H1 (cell line): ENCODE results near the gene ERVFRD-1. TPM values are rescaled to one million over a fixed set of nuclear protein-coding genes. Genes with fewer than 3 reads are reported as not detected.

Experiments used
- FOSL1 ChIP-seq: IDR thresholded peaks from 2 replicates; pipeline ENCODE4 v1.6.1; 2011; ENCODE audit warnings: mild to moderate bottlenecking, low read depth, low read length, moderate library complexity; ENCODE audit not compliant: insufficient read depth
- POU5F1 ChIP-seq: IDR thresholded peaks from 2 replicates; pipeline ENCODE4 v1.6.1; 2011; ENCODE audit warnings: low read depth, mild to moderate bottlenecking, low read length, moderate library complexity
- RBBP5 ChIP-seq: IDR thresholded peaks from 2 replicates; pipeline ENCODE4 v1.7.1; 2012; ENCODE audit warnings: low read depth, mild to moderate bottlenecking, inconsistent platforms, low read length, moderate library complexity, borderline replicate concordance
- SP4 ChIP-seq: IDR thresholded peaks from 2 replicates; pipeline ENCODE4 v1.6.1; 2012; ENCODE audit warnings: low read length, inconsistent platforms
- TAF1 ChIP-seq: IDR thresholded peaks from 2 replicates; pipeline ENCODE4 v1.6.1; 2011; ENCODE audit warnings: mild to moderate bottlenecking, low read depth, low read length
- polyA plus RNA-seq, 7 experiments: library from polyadenylated mRNA; depleted of rRNA in 3 of 7; stranded (reverse) in 5 of 7; unstranded in 2 of 7; fragments of >200 nt in 5 of 7; fragments of 200-250 nt in 2 of 7; gene quantifications; 1 replicate in 5 of 7; 2 replicates in 1 of 7; 4 replicates in 1 of 7; pipeline versions ENCODE4 v1.2.1 to v1.2.3, GENCODE V29; 2011 to 2013; ENCODE audit warnings: missing spikeins in 2 of 7, mixed read lengths in 2 of 7
- total RNA-seq: library from RNA; stranded (reverse); fragmentation: NEBNext Ultra II Directional; extraction: Animal tissue kit (Norgen Biotek cat#: 25700); gene quantifications from 2 replicates; pipeline ENCODE4 v1.2.1, GENCODE V29; 2021
- TF ChIP-seq, protein P1 (sequence below): fragments of 300-600 bp; sonication (generic); IDR thresholded peaks from 2 replicates; pipeline ENCODE4 v1.7.1; 2012; ENCODE audit warnings: low read length, moderate library complexity, mild to moderate bottlenecking, inconsistent platforms; ENCODE audit not compliant: insufficient replicate concordance
- TF ChIP-seq, protein P2 (sequence below): IDR thresholded peaks from 2 replicates; pipeline ENCODE4 v1.6.1; 2011; ENCODE audit warnings: low read depth, mild to moderate bottlenecking, low read length; ENCODE audit not compliant: insufficient read depth
- TF ChIP-seq, protein P3 (sequence below): IDR thresholded peaks from 2 replicates; pipeline ENCODE4 v1.6.1; 2011; ENCODE audit warnings: low read length, improper control_type of control experiment

Gene ERVFRD-1
- total and polyA plus RNA-seq, 2 of the 8 experiments (the other 6 are each of a cell fraction or from before 2014, with no cell fraction given), result not detected

DNA sequence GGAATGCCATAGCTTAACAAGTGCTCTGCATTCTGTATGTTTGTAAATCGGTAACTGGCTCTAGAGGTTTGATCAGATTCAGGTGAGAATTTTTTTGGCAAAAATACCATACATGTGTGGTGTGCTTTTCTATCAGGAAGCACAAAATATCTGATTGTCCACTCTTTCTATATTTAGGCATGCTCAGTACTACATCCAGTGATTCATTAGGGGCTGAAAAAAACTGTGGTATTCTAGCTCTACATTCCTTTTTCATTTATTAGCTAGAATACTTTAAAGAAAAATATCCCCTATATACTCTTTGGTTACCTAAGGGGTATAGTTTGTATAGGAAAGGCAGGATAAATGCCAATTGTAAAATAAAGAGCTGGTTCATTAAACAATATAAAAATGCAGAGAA is 56.8 kb downstream of the ERVFRD-1 start (continued):
- TF ChIP-seq, protein P1, sequence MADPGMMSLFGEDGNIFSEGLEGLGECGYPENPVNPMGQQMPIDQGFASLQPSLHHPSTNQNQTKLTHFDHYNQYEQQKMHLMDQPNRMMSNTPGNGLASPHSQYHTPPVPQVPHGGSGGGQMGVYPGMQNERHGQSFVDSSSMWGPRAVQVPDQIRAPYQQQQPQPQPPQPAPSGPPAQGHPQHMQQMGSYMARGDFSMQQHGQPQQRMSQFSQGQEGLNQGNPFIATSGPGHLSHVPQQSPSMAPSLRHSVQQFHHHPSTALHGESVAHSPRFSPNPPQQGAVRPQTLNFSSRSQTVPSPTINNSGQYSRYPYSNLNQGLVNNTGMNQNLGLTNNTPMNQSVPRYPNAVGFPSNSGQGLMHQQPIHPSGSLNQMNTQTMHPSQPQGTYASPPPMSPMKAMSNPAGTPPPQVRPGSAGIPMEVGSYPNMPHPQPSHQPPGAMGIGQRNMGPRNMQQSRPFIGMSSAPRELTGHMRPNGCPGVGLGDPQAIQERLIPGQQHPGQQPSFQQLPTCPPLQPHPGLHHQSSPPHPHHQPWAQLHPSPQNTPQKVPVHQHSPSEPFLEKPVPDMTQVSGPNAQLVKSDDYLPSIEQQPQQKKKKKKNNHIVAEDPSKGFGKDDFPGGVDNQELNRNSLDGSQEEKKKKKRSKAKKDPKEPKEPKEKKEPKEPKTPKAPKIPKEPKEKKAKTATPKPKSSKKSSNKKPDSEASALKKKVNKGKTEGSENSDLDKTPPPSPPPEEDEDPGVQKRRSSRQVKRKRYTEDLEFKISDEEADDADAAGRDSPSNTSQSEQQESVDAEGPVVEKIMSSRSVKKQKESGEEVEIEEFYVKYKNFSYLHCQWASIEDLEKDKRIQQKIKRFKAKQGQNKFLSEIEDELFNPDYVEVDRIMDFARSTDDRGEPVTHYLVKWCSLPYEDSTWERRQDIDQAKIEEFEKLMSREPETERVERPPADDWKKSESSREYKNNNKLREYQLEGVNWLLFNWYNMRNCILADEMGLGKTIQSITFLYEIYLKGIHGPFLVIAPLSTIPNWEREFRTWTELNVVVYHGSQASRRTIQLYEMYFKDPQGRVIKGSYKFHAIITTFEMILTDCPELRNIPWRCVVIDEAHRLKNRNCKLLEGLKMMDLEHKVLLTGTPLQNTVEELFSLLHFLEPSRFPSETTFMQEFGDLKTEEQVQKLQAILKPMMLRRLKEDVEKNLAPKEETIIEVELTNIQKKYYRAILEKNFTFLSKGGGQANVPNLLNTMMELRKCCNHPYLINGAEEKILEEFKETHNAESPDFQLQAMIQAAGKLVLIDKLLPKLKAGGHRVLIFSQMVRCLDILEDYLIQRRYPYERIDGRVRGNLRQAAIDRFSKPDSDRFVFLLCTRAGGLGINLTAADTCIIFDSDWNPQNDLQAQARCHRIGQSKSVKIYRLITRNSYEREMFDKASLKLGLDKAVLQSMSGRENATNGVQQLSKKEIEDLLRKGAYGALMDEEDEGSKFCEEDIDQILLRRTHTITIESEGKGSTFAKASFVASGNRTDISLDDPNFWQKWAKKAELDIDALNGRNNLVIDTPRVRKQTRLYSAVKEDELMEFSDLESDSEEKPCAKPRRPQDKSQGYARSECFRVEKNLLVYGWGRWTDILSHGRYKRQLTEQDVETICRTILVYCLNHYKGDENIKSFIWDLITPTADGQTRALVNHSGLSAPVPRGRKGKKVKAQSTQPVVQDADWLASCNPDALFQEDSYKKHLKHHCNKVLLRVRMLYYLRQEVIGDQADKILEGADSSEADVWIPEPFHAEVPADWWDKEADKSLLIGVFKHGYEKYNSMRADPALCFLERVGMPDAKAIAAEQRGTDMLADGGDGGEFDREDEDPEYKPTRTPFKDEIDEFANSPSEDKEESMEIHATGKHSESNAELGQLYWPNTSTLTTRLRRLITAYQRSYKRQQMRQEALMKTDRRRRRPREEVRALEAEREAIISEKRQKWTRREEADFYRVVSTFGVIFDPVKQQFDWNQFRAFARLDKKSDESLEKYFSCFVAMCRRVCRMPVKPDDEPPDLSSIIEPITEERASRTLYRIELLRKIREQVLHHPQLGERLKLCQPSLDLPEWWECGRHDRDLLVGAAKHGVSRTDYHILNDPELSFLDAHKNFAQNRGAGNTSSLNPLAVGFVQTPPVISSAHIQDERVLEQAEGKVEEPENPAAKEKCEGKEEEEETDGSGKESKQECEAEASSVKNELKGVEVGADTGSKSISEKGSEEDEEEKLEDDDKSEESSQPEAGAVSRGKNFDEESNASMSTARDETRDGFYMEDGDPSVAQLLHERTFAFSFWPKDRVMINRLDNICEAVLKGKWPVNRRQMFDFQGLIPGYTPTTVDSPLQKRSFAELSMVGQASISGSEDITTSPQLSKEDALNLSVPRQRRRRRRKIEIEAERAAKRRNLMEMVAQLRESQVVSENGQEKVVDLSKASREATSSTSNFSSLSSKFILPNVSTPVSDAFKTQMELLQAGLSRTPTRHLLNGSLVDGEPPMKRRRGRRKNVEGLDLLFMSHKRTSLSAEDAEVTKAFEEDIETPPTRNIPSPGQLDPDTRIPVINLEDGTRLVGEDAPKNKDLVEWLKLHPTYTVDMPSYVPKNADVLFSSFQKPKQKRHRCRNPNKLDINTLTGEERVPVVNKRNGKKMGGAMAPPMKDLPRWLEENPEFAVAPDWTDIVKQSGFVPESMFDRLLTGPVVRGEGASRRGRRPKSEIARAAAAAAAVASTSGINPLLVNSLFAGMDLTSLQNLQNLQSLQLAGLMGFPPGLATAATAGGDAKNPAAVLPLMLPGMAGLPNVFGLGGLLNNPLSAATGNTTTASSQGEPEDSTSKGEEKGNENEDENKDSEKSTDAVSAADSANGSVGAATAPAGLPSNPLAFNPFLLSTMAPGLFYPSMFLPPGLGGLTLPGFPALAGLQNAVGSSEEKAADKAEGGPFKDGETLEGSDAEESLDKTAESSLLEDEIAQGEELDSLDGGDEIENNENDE, result no peak
- TF ChIP-seq, protein P2, sequence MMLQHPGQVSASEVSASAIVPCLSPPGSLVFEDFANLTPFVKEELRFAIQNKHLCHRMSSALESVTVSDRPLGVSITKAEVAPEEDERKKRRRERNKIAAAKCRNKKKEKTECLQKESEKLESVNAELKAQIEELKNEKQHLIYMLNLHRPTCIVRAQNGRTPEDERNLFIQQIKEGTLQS, result no peak
- TF ChIP-seq POU5F1 (no peak), TAF1 (no peak), RBBP5 (no peak), FOSL1 (no peak), SP4 (no peak)
- TF ChIP-seq, protein P3, sequence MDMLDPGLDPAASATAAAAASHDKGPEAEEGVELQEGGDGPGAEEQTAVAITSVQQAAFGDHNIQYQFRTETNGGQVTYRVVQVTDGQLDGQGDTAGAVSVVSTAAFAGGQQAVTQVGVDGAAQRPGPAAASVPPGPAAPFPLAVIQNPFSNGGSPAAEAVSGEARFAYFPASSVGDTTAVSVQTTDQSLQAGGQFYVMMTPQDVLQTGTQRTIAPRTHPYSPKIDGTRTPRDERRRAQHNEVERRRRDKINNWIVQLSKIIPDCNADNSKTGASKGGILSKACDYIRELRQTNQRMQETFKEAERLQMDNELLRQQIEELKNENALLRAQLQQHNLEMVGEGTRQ, result no peak
- TF ChIP-seq, all 59 proteins: peak for 0
